Retina (tissue), 1 donor: ENCODE data around the gene REEP6.
"Not testable (repeated sequence)": the region's sequence is repeated elsewhere in the genome, so short reads cannot be mapped to it uniquely, and the experiment has no call there.

Source experiments
- DNase-seq: peaks from one replicate; pipeline ENCODE4 v3.0.0-alpha.2; 2016

REEP6 gene

DNA sequence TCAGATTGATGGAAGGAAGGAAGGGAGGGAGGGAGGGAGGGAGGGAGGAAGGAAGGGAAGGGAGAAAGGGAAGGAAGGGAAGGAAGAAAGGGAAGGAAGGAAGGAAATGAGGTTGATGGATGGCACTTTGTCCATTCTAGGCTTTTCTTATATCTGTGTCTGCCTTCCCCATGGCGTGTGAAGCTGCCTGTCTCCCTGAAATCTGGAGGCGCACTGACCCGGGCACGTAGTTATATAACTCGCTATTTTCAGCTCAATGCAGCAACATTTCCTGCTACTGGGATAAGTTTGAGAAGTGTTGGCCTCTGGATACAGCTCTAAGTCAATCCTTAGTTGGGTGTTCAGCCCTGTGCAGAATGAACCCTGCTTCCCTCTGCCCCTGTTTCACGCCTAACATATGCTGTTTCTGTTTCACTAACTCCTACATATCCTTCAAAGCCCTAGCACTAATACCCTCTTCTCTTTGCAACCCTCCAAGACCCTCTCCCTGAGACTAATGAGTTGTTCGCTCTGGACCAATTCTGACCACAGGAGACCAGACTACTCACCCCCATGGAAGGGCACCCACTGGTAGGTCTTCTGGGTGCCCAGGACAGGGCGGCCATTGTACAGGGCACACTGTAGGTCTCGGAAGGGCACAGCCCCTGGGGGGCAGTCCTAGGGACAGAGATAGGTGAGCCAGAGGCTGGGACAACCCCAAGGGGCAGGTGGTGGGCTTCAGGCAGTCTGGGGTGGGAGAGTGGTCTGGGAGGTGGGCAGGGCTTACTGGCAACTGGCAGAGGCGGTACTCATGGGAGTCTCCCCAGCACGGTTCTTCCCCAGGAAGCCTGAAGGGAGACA is 18.8 kb downstream of the REEP6 start:
- DNase-seq, result no peak

DNA sequence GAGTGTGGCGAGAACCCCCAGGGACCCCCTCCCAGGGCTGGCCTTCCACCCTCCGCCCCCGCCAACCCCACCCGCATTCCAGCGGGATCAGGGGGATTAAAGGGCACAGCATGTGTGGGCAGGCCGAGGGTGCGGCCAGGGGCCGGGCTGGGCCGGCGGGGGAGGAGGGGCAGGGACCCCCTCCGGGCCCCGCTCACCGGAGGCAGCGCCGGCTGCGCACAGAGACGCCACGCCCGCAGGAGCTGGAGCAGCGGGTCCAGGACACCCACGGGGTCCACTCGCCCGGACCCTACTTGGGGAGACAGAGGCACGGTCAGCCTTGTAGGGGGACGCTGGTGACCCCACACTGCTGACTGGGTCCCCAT is 19.4 kb downstream of the REEP6 start:
- DNase-seq, result no peak

DNA sequence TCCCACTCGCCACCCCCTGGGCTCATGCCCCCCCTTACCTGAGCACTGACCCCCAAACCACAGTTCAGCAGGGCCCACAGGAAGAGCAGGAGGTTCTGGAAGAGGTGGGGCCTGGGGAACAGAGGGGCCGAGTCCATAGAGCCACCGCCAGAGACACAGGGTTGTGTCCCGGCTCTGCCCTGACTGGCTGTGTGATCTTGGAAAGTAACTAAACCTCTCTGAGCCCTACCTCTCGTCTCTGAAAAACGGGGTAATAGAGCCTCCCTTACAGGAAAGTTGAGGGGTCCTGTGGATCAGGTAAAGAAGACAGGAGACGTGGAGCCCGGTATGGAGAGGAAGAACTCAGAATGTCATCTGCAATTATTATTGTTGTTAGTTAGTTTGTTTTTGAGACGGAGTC is 19.8 kb downstream of the REEP6 start:
- DNase-seq, result no peak

DNA sequence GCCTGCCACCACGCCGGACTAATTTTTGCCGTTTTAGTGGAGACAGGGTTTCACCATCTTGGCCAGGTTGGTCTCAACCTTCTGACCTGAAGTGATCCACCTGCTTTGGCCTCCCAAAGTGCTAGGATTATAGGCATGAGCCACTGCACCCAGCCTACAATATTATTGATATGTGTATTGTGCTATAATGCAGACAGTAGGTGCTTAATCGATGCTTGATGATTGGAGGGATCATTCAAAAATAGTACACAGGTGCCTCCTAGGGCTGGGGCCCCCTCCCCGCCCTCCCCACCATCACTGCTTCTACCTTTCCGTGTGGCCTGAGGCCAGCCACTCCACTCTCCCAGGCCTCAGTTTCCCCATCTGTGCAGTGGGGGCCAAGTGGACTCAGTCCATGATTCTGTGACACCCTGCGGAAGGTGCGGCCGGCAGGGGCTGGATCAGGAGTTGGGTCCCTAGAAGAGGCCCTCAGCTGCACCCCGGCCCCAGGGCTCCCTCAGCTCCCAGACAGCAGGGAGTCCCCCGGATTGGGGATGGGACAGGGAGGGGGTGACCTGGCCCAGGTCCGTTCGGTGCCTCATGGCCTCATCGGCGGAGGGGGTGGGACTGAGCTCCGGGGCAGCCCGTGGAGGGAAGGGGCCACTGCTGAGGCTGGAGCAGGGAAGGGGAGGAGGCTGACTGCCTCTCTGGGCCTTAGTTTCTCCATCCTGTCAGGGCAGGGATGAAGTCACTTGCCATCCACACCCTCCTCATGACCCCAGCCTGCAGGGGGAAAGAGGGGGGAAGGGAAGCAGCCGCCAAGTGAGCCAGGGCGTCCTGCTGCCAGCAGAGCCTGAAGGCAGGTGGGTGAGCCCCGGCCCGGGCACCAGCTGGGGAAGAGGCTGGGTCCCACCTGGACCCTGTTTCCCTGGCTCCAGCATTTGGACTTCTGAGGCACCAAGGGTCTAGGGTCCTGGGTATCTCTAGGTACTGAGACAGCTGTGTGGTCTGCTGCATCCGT is 20.6 kb downstream of the REEP6 start:
- DNase-seq, result no peak

DNA sequence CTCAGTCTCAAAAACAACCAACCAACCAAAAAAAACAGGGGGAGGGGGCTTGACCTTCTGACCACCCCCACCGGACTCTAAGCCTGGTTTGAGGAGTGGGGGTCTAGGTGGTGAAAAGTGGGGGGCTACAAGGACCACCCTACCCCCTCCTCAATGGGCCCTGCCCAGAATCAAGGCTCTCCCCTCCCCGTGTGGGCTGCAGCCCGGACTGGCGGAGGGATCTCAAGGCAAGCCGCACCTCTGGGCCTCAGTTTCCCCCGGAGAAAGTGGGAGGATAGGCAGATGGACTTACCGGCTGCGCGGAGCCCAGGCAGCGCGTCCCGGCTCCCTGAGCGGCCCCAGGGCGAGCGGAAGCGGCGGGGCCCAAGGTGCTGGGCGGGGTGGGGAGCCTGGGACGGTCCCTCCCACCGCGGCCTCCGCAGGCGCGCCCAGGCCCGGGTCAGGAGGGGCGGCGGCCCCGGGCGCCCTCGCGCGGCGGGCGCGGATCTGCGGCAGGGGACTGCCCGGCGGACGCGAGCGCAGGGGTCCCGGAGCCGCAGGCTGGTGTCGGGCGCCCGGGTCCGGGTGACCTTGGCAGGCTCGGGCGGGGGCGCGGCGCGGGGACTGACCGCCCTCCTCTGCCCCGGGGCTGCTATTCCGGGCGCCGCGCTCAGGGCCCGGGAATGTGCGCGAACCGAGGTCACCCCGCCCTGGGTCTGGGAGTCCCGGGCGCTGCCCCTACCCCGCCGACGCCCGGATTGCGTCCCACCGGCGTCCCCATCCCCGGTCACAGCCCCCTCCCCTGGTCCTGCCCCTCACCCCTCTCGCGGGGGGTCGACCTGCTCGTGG is 21.9 kb downstream of the REEP6 start, which contains the start of gene ADAMTSL5:
ADAMTSL5 (minus strand) TSS at position 349 of the 828 bp plus-strand sequence. CDS start 2,076 bp downstream, outside the sequence.
- no peak for DNase-seq

DNA sequence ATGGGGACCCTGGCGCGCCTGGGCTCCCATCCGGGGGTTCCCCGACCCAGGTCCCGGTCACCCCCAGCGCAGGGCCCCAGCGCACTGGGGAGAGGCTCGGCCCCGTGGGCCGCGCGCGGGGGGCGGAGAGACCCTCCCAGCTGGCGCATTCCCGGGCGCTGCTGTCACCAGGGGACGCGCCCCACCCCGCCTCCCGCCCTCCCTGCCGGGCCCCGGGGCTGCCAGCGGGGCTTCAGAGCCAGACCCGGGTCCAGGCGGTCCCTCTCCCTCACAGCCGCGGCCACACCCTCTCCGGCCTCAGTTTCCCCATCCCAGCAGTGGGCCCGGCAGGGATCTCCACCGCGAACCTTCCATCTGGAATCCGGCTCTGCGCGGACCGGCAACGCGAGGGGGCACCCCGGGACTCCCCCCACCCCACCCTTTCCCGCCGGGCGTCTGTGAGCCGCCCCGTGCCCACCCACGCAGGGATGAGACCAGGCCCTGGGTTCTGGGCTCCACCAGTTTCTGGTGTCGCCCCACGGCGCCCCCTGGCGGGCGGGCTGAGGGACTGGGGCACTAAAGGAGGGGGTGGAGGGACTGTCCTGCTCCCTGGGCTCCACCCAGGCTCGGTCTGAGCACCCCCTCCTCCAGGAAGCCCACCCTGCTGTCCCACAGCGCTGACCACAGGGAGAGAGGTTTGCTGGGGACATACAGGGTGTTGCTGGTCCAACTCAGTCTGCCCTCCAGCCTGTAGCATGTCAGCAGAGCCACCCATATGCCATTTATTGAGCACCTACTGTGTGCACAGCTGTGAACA is 22.7 kb downstream of the REEP6 start:
- DNase-seq, result no peak

DNA sequence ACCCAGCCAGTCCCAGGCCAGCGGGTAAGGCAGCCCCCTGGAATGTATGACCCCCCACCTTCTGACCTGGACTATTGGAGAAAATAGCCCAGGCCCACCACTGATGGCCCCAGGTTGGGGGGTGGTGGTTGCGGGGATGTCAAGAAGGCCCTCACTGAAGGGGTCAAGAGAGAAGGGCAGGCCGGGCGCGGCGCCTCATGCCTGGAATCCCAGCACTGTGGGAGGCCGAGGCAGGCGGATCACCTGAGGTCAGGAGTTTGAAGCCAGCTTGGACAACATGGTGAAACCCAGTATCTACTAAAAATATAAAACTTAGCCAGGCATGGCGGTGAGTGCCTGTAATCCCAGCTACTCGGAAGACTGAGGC is 23.3 kb downstream of the REEP6 start:
- DNase-seq, result no peak

DNA sequence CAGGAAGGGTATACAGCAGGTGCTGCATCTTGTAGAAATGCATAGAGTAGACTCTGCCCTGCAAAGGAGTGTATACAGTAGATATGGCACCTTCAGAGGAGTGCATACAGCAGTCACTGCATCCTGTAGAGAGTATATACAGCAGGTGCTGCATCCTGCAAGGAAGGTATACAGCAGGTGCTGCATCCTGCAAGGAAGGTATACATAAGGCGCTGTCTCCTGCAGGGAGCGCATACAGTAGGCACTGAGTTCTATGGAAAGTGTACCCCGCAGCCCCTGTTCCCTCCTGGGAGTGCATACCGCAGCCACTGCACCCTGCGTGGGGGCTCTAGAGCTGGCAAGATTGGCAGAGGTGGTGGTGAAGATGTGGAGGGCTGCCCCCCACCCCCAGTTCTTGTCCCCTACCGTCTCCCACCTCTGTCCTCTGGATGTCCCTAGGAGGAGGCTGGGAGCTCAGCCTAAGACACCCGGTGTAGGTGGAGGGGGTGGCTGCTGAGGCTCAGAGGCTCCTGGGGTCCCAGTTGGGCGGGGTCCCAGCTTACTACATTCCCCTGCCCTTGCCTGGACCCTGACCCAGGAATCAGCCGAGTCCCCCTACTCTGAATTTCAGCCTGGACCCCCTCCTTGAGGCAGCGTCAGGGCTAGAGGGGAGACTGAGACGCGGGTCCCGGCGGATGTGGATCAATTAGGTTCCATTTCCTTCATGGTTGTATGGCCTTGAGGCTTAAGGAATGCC is 24.2 kb downstream of the REEP6 start:
- no peak for DNase-seq

DNA sequence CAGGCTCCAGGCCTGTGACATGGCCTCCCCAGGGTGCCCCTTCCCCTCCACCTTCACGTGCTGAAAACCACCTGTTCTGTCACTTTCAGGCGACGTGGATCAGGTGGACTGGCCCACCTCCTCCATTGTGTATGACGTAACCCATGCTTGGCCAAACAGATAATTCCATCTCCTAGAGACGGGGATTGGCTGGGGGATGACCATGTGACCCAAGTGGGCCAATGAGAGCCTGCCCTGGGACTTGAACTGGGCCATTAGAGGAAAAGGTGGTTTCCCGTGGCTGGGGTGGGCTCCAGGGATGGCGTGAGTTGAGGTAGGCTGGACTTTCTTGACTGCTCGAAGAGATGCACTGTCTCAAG is 25.4 kb downstream of the REEP6 start:
- DNase-seq, result no peak

DNA sequence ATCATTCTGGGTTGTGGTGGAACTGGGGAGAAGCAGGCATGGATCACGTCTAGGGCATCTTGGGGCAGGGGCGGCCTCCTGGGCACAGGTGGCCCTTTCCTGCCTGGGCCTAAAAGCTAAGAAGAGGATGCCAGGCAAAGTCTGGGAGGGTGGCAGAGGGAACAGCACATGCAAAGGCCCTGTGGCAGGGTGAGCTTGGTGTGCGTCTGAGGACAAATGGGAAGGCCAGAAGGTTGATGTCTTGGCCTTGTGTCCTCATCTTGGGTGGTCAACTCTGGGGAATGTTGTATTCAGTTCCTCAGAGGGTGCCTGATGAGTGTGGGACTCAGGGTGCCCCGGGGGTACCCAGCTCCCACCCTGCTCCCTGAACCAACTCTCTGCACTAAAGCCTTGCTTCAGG is 27.5 kb downstream of the REEP6 start:
- no peak for DNase-seq

DNA sequence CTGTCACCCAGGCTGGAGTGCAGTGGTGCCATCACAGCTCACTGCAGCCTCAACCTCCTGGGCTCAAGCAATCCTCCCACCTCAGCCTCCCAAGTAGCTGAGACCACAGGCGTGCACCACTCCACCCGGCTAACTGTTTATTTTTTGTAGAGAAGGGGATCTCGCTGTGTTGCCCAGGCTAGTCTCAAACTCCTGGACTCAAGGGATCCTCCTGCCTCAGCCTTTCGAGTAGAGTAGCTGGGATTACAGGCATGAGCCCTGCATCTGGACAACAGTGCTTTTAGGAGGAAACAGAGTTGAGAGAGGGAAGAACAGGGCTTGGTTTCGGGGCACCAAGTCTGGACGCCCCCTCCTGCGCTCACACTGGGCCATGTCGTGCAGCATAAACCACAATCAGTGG is 28.8 kb downstream of the REEP6 start:
- not testable (repeated sequence) for DNase-seq

DNA sequence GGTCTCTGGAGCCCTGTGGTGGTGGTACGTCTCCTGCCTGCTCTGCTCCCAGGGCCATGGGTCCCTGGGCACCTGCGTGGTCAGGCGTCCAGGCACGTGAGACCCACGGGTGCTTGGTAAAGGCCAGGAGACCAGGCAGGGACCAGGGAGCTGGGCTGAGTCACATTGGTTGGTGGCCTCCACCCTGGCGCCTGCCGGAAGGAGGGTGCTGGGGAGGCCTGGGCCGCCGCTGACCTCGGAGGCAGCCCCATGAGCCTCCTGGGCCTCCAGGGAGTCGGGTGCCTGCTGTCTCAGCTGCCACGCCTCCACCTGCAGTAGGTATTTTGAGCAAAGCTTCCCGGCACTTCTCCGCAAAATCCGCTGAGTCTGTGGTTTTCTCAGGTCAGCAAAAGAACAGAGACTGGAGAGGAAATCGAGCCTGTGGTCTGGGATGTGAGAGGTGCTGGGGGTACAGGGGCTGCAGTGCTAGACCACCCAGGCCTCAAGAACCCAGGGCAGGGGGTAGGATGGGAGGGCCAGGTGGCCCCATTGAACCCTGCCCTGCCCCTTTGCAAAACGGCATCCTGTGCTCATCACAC is 29.3 kb downstream of the REEP6 start:
- DNase-seq, result no peak

DNA sequence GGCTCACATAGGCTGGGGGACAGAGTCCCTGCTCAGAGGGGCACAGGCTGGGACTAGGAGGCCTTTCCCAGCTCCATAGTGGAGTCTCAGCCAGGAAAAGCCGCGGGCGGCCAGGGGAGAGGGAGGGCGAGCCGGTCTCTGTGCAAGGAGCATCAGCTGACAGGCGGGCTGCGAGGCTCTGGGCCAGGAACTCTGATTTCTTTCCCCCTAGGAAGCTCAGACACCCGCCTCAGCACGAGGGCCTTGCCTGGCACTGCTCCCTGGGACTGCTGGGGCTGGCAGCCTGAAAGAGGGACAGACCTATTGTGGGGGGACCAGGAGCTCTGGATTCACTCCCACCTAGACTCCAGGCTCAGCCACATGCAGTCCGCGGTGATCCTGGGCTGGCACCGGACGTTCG is 30.7 kb downstream of the REEP6 start:
- no peak for DNase-seq

DNA sequence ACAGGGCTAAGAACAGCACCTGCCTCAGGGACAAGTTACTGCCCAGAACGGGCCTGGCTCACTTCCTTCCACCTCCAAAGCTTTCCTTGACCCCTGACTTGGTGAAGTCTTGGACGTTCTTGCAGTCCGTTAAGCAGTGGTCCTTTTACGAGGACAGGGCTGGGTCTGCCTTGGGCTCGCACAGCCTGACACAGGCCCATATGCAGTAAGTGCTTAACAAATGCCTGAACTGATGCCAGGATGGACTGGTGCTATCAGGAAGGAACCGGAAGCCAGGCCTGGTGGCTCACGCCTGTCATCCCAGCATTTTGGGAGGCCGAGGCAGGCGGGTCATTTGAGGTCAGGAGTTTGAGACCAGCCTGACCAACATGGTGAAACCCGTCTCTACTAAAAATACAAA is 31.1 kb downstream of the REEP6 start:
- no peak for DNase-seq

DNA sequence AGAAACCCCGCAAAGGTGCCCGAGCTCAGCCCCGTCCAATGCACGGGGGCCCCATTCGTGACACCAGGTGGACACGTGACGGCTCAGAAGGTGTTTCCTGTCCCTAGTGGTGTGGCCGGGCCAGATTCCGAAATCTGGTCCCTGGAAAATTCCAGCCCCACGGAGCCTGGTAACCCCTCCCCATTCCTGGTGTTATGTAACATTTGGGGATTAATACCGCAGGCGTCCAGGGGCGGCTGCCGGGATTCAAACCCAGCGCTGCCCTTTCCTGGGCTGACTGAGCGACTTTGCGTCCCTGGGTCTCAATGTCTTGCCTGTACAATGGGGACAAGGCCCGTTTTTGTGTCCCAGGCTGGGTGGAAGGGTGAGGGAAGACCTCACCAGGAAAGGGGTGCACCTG is 31.9 kb downstream of the REEP6 start:
- no peak for DNase-seq

DNA sequence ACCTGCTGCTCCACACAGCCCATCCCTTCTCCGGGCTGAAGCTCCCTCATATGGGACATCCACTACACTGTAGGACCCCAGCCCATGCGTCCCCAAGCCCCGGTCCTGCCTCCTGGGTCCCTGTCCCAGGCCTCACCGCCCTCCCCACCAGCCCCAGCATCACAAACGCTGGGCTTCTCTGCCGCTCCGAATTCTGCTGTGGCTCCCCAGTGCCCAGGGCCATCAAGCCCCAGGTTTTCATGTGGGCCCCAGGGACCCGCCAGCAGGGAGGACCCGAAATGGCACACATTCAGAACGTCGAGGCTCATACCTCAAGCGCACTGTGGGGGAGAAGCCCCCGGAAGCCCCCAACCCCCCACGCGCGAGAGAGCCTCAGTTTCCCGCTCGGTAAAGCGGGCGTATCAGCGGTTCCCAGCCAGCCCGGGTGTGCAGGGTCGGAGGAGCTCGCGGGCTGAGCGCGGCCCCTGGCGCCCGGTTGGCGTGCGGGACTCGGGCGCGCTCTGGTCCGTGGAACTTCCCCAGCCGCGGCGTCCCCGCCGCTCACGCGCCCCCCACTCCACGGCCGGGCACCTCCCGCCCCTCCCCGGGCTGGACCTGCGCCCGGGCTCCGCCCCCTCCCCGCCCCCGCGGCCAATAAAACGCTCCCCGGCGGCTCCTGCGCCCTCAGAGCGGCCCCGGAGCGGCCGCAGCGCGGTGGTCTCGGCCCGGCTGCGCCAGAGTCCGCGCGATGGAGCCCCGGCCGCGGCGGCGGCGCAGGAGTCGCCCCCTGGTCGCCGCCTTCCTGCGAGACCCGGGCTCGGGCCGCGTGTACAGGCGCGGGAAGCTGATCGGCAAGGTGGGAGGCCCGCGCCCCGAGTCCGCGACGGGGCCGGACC is 32.7 kb downstream of the REEP6 start, which contains the start of gene PLK5:
PLK5 (plus strand) TSS at position 666 of the 875 bp plus-strand sequence. CDS start 2,920 bp downstream, outside the sequence.
- no peak for DNase-seq

DNA sequence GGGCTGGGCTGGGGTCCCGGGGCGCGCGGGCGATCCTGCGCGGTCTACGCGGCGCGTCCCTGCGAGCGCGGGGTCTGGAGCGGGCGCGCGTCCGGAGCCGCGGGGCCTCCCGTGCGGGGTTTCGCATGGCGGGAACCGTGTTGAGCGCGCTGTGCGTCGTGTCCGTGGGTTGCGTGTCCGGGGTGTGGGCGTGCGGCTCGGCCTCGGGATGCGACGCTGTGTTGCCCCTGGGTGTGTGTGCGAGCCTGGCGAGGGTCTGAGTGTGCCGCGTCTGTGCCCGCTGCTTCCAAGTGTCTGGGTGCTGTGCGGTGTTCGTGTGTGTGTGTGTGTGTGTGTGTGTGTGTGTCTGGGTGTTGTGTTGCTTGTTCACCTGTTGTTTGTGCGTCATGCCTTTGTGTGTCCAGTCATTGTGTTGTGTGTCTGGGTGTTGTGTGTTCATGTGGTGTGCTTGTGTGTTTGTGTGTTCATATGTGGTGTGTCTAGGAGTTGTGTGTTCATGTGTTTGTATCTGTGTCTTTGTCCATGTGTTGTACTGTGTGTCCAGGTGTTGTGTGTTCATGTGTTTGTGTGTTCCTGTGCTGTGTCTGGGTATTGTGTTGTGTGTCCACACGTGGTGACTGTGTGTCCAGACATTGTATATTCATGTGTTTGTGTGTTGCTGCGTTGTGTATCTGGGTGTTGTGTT is 33.4 kb downstream of the REEP6 start:
- DNase-seq, result peak; percentile 52

DNA sequence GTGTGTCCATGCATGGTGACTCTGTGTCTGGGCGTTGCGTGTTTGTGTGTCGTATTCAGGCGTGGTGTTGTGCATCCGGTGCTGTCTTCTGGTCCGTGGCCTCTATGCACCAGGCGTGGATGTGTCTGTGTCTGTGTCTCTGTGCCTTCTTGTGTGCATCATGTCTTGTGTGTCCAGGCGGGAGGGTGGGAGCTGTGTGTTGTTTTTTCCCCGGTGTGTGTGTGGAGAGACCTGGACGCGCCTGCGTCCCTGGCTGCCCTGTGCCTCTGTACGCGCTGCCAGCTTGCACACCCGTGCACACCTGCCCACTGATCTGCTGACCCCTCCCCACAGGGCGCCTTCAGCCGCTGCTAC is 34.0 kb downstream of the REEP6 start:
- no peak for DNase-seq

DNA sequence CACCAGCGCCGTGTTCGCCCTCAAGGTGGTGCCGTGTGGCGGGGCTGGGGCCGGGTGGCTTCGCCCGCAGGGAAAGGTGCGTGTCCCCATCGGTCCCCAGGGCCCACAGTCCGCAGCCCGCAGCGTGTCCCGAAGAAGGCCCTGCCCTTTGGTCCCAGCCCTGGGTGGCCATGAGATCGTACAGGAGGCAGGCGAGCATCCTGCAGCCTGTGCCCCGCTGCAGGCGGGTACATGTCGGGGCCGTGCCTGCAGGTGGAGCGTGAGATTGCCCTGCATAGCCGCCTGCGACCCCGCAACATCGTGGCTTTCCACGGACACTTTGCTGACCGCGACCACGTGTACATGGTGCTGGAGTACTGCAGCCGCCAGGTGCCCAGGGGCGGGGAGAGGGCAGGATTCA is 34.4 kb downstream of the REEP6 start:
- no peak for DNase-seq
